GM12878 (cell line): Measurements from ENCODE around the gene KCNA1. TPM values are rescaled to one million over a fixed set of nuclear protein-coding genes. Genes with fewer than 3 reads are reported as not detected.

ENCODE experiments used
- ATF7 ChIP-seq: fragments of 450-650 bp; IDR thresholded peaks from 2 replicates; pipeline ENCODE4 v1.6.1; 2016; ENCODE audit warnings: low read depth, mild to moderate bottlenecking
- BCL11A ChIP-seq: IDR thresholded peaks from 2 replicates; pipeline ENCODE4 v1.6.1; 2011; ENCODE audit warnings: low read depth, low read length
- CBFB ChIP-seq: IDR thresholded peaks from 2 replicates; pipeline ENCODE4 v1.6.1; 2016; ENCODE audit warnings: antibody characterized with exemption, low read depth
- CREB1 ChIP-seq: IDR thresholded peaks from 2 replicates; pipeline ENCODE4 v1.6.1; 2012; ENCODE audit warnings: low read depth, mild to moderate bottlenecking, inconsistent platforms
- CREM ChIP-seq: IDR thresholded peaks from 2 replicates; pipeline ENCODE4 v1.6.1; 2014; ENCODE audit warnings: antibody characterized with exemption, low read depth
- ELK1 ChIP-seq: IDR thresholded peaks from 2 replicates; pipeline ENCODE4 v1.6.1; 2012; ENCODE audit warnings: low read depth, low read length, improper control_type of control experiment
- ESRRA ChIP-seq: IDR thresholded peaks from 2 replicates; pipeline ENCODE4 v1.6.1; 2012; ENCODE audit warnings: mild to moderate bottlenecking, low read length, improper control_type of control experiment
- GABPA ChIP-seq: IDR thresholded peaks from 2 replicates; pipeline ENCODE4 v1.6.1; 2014; ENCODE audit warnings: antibody characterized with exemption, low read depth, mild to moderate bottlenecking, inconsistent platforms
- HCFC1 ChIP-seq: fragments of 150-350 bp; IDR thresholded peaks from 2 replicates; pipeline ENCODE4 v1.6.1; 2014; ENCODE audit warnings: low read length
- MXI1 ChIP-seq: fragments of 150-350 bp; IDR thresholded peaks from 2 replicates; pipeline ENCODE4 v1.6.1; 2011; ENCODE audit warnings: low read depth, mild to moderate bottlenecking, inconsistent platforms, low read length, improper control_type of control experiment
- NFIC ChIP-seq: IDR thresholded peaks from 2 replicates; pipeline ENCODE4 v1.6.1; 2012; ENCODE audit warnings: low read depth, mild to moderate bottlenecking, inconsistent platforms, low read length, moderate library complexity
- NR2C1 ChIP-seq: fragments of 450-650 bp; IDR thresholded peaks from 2 replicates; pipeline ENCODE4 v1.6.1; 2017; ENCODE audit warnings: antibody characterized with exemption, mild to moderate bottlenecking, moderate library complexity
- PAX5 ChIP-seq: IDR thresholded peaks from 2 replicates; pipeline ENCODE4 v1.6.1; 2011; ENCODE audit warnings: low read depth, low read length, borderline replicate concordance
- PML ChIP-seq: IDR thresholded peaks from 2 replicates; pipeline ENCODE4 v1.6.1; 2012; ENCODE audit warnings: low read length, inconsistent platforms
- RB1 ChIP-seq: fragments of 450-650 bp; formaldehyde crosslinking; IDR thresholded peaks from 2 replicates; pipeline ENCODE4 v1.6.1; 2017; ENCODE audit warnings: mild to moderate bottlenecking, borderline replicate concordance
- SIX5 ChIP-seq: IDR thresholded peaks from 2 replicates; pipeline ENCODE4 v1.6.1; 2011; ENCODE audit warnings: mild to moderate bottlenecking, low read depth, low read length, moderate library complexity; ENCODE audit not compliant: severe bottlenecking
- SP1 ChIP-seq: IDR thresholded peaks from one replicate; pipeline ENCODE4 v1.6.1; 2011; ENCODE audit warnings: low read depth, low read length
- SREBF2 ChIP-seq: IDR thresholded peaks from 2 replicates; pipeline ENCODE4 v1.6.1; 2012; ENCODE audit warnings: mild to moderate bottlenecking, low read length
- SRF ChIP-seq, 2 experiments: IDR thresholded peaks; 2 replicates each; pipeline ENCODE4 v1.6.1; 2011; ENCODE audit warnings: low read depth in 2 of 2, low read length in 2 of 2, mild to moderate bottlenecking in 1 of 2, moderate library complexity in 1 of 2
- YY1 ChIP-seq: IDR thresholded peaks from 2 replicates; pipeline ENCODE4 v1.6.1; 2011; ENCODE audit warnings: low read depth, mild to moderate bottlenecking, low read length
- ZZZ3 ChIP-seq: IDR thresholded peaks from 2 replicates; pipeline ENCODE4 v1.6.1; 2011; ENCODE audit warnings: low read depth; ENCODE audit not compliant: control insufficient read depth, insufficient read length
- polyA plus RNA-seq, 11 experiments: library from polyadenylated mRNA; depleted of rRNA in 4 of 11; unstranded in 6 of 11; stranded (reverse) in 5 of 11; fragments of >200 nt; fragmentation: Nextera tagmentation in 4 of 11; fragmentation: Illumina TruSeq in 1 of 11; extraction: Ambion mirVana in 4 of 11; extraction: Trizol in 1 of 11; gene quantifications; 1 replicate in 1 of 11; 2 replicates in 10 of 11; pipeline versions ENCODE4 v1.2.1 to v1.2.3, GENCODE V29; 2011 to 2016; ENCODE audit warnings: inconsistent platforms in 2 of 11, missing spikeins in 2 of 11, low read depth in 1 of 11
- total RNA-seq, 4 experiments: library from RNA; depleted of rRNA in 3 of 4; stranded (reverse); fragments of >200 nt in 3 of 4; fragmentation: Illumina TruSeq in 1 of 4; extraction: Trizol in 1 of 4; gene quantifications; 2 replicates each; pipeline versions ENCODE4 v1.2.1 to v1.2.3, GENCODE V29; 2013 to 2021
- TF ChIP-seq, protein P1 (sequence below): fragments of 450-650 bp; IDR thresholded peaks from 2 replicates; pipeline ENCODE4 v1.6.1; 2016; ENCODE audit warnings: mild to moderate bottlenecking
- TF ChIP-seq, protein P2 (sequence below): IDR thresholded peaks from 2 replicates; pipeline ENCODE4 v1.6.1; 2011; ENCODE audit warnings: borderline replicate concordance, low read depth, mild to moderate bottlenecking, moderate library complexity, mixed read lengths, low read length; ENCODE audit not compliant: insufficient read depth; ENCODE audit errors: extremely low read length
- TF ChIP-seq, protein P3 (sequence below): fragments of 450-650 bp; IDR thresholded peaks from 2 replicates; pipeline ENCODE4 v1.6.1; 2017; ENCODE audit warnings: mild to moderate bottlenecking, moderate library complexity
- TF ChIP-seq, protein P4 (sequence below): IDR thresholded peaks from 2 replicates; pipeline ENCODE4 v1.6.1; 2012; ENCODE audit warnings: low read depth, low read length, improper control_type of control experiment

KCNA1 gene
- total and polyA plus RNA-seq, 10 of the 15 experiments (the other 5 are each of a cell fraction or from before 2014, with no cell fraction given): 0.05 to 0.77 (median 0.33) TPM

DNA sequence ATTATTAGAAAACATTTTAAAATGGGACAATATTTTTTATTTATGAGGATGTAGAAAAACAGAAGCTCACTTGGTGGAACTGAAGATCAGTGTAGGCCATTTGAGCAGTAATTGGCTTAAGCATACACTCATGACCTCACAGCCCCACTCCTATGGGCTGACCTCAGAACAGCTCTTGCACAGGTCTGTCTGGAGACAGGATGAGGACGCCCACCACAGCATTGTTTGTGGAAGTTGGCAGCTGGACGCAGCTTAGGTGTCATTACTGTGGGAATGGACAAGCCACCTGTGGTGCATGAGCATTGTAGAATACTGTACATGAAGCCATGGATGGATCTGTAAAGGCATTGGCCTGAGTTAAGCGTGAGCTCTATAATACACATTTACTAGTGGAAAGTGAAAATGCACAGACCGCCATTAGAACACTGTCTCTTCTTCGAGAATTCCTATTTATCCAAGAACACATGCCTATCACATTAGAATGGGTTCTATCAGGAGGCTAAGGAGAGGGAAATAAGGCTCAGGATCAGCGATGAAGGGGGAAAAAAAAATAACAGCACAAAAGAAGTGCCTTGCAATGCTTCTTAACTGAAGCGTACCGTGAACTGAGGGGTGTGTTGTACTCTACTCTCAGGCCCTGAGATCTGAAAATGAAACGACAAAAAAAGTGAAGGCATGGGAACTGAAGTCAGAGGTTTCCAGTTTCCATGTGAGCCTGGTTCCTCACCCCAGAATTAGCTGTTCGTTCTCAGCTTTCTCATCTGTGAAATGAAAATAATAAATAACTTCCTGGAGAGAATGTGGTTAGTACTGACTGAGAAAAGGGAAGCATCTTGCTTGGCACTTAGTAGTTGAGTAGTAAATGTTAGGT is 33.6 kb downstream of the KCNA1 start (continued):
- TF ChIP-seq, protein P1, sequence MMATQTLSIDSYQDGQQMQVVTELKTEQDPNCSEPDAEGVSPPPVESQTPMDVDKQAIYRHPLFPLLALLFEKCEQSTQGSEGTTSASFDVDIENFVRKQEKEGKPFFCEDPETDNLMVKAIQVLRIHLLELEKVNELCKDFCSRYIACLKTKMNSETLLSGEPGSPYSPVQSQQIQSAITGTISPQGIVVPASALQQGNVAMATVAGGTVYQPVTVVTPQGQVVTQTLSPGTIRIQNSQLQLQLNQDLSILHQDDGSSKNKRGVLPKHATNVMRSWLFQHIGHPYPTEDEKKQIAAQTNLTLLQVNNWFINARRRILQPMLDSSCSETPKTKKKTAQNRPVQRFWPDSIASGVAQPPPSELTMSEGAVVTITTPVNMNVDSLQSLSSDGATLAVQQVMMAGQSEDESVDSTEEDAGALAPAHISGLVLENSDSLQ: no peak; the same call in 1 of the 2 replicates
- TF ChIP-seq CREB1 (no peak), SRF (IDR thresholded peaks at IDR 0.05; ENCODE audit: low read depth in 2 of 2, low read length in 2 of 2) (no peak), ZZZ3 (no peak), CBFB (peak; percentile 49; the same call in 1 of the 2 replicates), GABPA (no peak), PAX5 (no peak), NFIC (peak; percentile 66; the same call in 1 of the 2 replicates), NR2C1 (no peak), MXI1 (no peak), SP1 (no peak), SIX5 (no peak), RB1 (no peak), ESRRA (no peak), CREM (no peak), YY1 (no peak), HCFC1 (no peak), ATF7 (0 out of 2 replicates have a peak, but pooled peaks have one; percentile 11), BCL11A (no peak), SREBF2 (no peak), PML (no peak), ELK1 (no peak)
- TF ChIP-seq, protein P2, sequence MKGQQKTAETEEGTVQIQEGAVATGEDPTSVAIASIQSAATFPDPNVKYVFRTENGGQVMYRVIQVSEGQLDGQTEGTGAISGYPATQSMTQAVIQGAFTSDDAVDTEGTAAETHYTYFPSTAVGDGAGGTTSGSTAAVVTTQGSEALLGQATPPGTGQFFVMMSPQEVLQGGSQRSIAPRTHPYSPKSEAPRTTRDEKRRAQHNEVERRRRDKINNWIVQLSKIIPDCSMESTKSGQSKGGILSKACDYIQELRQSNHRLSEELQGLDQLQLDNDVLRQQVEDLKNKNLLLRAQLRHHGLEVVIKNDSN: no peak
- TF ChIP-seq, protein P3, sequence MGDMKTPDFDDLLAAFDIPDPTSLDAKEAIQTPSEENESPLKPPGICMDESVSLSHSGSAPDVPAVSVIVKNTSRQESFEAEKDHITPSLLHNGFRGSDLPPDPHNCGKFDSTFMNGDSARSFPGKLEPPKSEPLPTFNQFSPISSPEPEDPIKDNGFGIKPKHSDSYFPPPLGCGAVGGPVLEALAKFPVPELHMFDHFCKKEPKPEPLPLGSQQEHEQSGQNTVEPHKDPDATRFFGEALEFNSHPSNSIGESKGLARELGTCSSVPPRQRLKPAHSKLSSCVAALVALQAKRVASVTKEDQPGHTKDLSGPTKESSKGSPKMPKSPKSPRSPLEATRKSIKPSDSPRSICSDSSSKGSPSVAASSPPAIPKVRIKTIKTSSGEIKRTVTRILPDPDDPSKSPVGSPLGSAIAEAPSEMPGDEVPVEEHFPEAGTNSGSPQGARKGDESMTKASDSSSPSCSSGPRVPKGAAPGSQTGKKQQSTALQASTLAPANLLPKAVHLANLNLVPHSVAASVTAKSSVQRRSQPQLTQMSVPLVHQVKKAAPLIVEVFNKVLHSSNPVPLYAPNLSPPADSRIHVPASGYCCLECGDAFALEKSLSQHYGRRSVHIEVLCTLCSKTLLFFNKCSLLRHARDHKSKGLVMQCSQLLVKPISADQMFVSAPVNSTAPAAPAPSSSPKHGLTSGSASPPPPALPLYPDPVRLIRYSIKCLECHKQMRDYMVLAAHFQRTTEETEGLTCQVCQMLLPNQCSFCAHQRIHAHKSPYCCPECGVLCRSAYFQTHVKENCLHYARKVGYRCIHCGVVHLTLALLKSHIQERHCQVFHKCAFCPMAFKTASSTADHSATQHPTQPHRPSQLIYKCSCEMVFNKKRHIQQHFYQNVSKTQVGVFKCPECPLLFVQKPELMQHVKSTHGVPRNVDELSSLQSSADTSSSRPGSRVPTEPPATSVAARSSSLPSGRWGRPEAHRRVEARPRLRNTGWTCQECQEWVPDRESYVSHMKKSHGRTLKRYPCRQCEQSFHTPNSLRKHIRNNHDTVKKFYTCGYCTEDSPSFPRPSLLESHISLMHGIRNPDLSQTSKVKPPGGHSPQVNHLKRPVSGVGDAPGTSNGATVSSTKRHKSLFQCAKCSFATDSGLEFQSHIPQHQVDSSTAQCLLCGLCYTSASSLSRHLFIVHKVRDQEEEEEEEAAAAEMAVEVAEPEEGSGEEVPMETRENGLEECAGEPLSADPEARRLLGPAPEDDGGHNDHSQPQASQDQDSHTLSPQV: no peak
- TF ChIP-seq, protein P4, sequence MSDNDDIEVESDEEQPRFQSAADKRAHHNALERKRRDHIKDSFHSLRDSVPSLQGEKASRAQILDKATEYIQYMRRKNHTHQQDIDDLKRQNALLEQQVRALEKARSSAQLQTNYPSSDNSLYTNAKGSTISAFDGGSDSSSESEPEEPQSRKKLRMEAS: no peak
